Activated naive CD4-positive, alpha-beta T cell treated with Interleukin-2 at 50 U/mL for 16 hours (primary cell): Measurements from ENCODE around the gene LMAN2L.

Experiments used
- DNase-seq: peaks from one replicate; pipeline ENCODE4 v3.0.0-alpha.2; 2020

The LMAN2L gene

GRCh38 chr2:96739633-96740428 is at the start of gene LMAN2L:
TSS of gene LMAN2L (minus strand) at chr2:96740064. CDS start at chr2:96740040, 24 bp downstream.
- DNase-seq, result peak; percentile 97

- no peak for DNase-seq
Observed at GRCh38 chr2:96789245-96789617, 49.4 kb upstream of the LMAN2L start.

GRCh38 chr2:96788442-96789244 is 48.8 kb upstream of the LMAN2L start:
- DNase-seq, result no peak

GRCh38 chr2:96787411-96787810 is 47.5 kb upstream of the LMAN2L start:
- DNase-seq, result no peak

- no peak for DNase-seq
Observed at GRCh38 chr2:96783388-96783787, 43.5 kb upstream of the LMAN2L start.

GRCh38 chr2:96775160-96775559 is 35.3 kb upstream of the LMAN2L start:
- DNase-seq, result no peak

- peak; percentile 44 for DNase-seq
Observed at GRCh38 chr2:96773922-96774321, 34.1 kb upstream of the LMAN2L start.

- peak; percentile 57 for DNase-seq
Observed at GRCh38 chr2:96772903-96773671, 33.2 kb upstream of the LMAN2L start.

- DNase-seq, result no peak
Observed at GRCh38 chr2:96771796-96772618, 32.1 kb upstream of the LMAN2L start.

GRCh38 chr2:96770442-96771202 is 30.8 kb upstream of the LMAN2L start:
- DNase-seq, result no peak

GRCh38 chr2:96769814-96770213 is 29.9 kb upstream of the LMAN2L start:
- no peak for DNase-seq

GRCh38 chr2:96768083-96768561 is 28.3 kb upstream of the LMAN2L start:
- no peak for DNase-seq

GRCh38 chr2:96767135-96767871 is 27.4 kb upstream of the LMAN2L start:
- DNase-seq, result no peak

GRCh38 chr2:96764253-96764637 is 24.4 kb upstream of the LMAN2L start:
- DNase-seq, result no peak

- DNase-seq, result peak; percentile 7
Observed at GRCh38 chr2:96763511-96764252, 23.8 kb upstream of the LMAN2L start.

- no peak for DNase-seq
Observed at GRCh38 chr2:96762529-96763311, 22.9 kb upstream of the LMAN2L start.

GRCh38 chr2:96760986-96761832 is 21.3 kb upstream of the LMAN2L start:
- DNase-seq, result no peak
